AML-193 (cell line): Measurements from ENCODE around the gene KIF11.

Source experiments
- DNase-seq, 2 experiments: peaks; one replicate each; lab custom pipeline; 2025; lab: John Stamatoyannopoulos, UW

KIF11 gene

DNA sequence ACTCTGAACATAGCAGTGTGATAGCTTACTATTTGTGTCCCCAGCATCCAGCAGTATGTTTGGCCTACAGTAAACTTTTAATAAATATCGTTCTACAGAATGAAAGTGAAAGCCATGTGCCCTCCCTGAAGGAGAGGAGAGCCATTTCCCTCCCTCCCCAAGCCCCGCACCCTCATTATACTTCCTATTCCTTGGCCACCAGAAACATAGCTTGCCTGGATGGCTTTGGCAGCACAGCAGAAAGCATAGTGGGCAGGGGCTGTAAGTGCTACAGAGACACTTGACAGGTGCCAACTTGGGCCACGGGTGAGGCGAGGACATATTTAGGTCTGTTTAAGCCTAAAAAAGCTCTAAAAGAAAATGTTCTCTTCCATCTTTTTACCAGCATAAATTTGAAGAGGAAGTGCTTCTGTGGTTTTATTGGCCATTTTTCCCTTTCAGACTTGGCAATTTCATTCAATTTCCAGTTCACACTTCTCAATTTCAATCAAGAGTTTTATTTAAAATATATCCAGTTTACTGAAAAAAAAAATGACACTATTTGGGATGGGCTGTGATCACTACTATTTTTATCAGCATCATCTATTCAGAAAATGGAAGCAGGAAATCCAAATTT is 109.5 kb downstream of the KIF11 start:
- peak in 1 of 2 experiments; percentile 44 for DNase-seq
